SK-N-SH (cell line): Measurements from ENCODE around the gene NHS. TPM values are rescaled to one million over a fixed set of nuclear protein-coding genes. Genes with fewer than 3 reads are reported as not detected.

Source experiments
- CTCF ChIA-PET: fragments of 300-600, 350-600 bp; formaldehyde crosslinking; extraction: SDS; loops from one replicate; lab custom pipeline; 2021; lab: Yijun Ruan, JAX
- POLR2A ChIA-PET: fragments of 350-600 bp; sonication (Branson Sonifier 250); formaldehyde crosslinking; extraction: SDS; loops from one replicate; lab custom pipeline; 2020; ENCODE audit warnings: antibody characterized with exemption, inconsistent platforms; lab: Yijun Ruan, JAX
- DNase-seq: peaks from one replicate; pipeline ENCODE4 v3.0.0; 2012
- H2AFZ ChIP-seq: fragments of 200-600 bp; sonication (generic); 2 replicates; pipeline ENCODE4 v1.8.1; 2016; ENCODE audit warnings: antibody characterized with exemption, mild to moderate bottlenecking, low read depth
- H3F3A ChIP-seq: fragments of 200-600 bp; sonication (generic); replicated peaks from 2 replicates; pipeline ENCODE3; 2016; ENCODE audit warnings: antibody characterized with exemption, mild to moderate bottlenecking; ENCODE audit not compliant: insufficient read depth
- H3K27ac ChIP-seq, 2 experiments: fragments of 200-500 bp in 1 of 2; fragments of 200-600 bp in 1 of 2; sonication (Bioruptor generic) in 1 of 2; sonication (generic), shearing (Covaris generic) in 1 of 2; 2 replicates each; pipeline versions ENCODE4 v1.5.1 to v1.6.1; 2014 to 2016; ENCODE audit warnings: low read depth in 2 of 2, inconsistent platforms in 1 of 2, low read length in 1 of 2, mild to moderate bottlenecking in 1 of 2, mixed read lengths in 1 of 2
- H3K27me3 ChIP-seq: fragments of 200-600 bp; sonication (generic), shearing (Covaris generic); 2 replicates; pipeline ENCODE4 v1.6.1; 2016; ENCODE audit warnings: mixed run types; ENCODE audit not compliant: insufficient read depth
- H3K36me3 ChIP-seq, 2 experiments: fragments of 200-500 bp in 1 of 2; fragments of 200-600 bp in 1 of 2; sonication (Bioruptor generic) in 1 of 2; sonication (generic) in 1 of 2; replicated peaks in 1 of 2; 2 replicates each; pipeline versions ENCODE3 to v1.5.1; 2014 to 2016; ENCODE audit warnings: low read length in 1 of 2, mild to moderate bottlenecking in 1 of 2; ENCODE audit not compliant: insufficient read depth in 2 of 2, control insufficient read depth in 1 of 2
- H3K4me1 ChIP-seq, 2 experiments: fragments of 200-500 bp in 1 of 2; fragments of 200-600 bp in 1 of 2; sonication (Bioruptor generic) in 1 of 2; sonication (generic), shearing (Covaris generic) in 1 of 2; 2 replicates each; pipeline versions ENCODE4 v1.5.1 to v1.6.1; 2014 to 2016; ENCODE audit warnings: low read depth in 1 of 2, low read length in 1 of 2, mixed run types in 1 of 2; ENCODE audit not compliant: insufficient read depth in 2 of 2, control insufficient read depth in 1 of 2
- H3K4me2 ChIP-seq: fragments of 200-600 bp; sonication (generic), shearing (Covaris generic); 2 replicates; pipeline ENCODE4 v1.6.1; 2017; ENCODE audit warnings: mixed run types
- H3K4me3 ChIP-seq, 2 experiments: fragments of 200-500 bp in 1 of 2; fragments of 200-600 bp in 1 of 2; sonication (Bioruptor generic) in 1 of 2; sonication (generic), shearing (Covaris generic) in 1 of 2; 2 replicates each; pipeline versions ENCODE4 v1.5.1 to v1.8.1; 2014 to 2016; ENCODE audit warnings: low read depth in 2 of 2, inconsistent platforms in 1 of 2, low read length in 1 of 2, mild to moderate bottlenecking in 1 of 2, mixed read lengths in 1 of 2, moderate library complexity in 1 of 2
- H3K79me2 ChIP-seq: fragments of 200-600 bp; sonication (generic); 2 replicates; pipeline ENCODE4 v1.8.1; 2017; ENCODE audit warnings: mild to moderate bottlenecking; ENCODE audit not compliant: insufficient read depth
- H3K9ac ChIP-seq: fragments of 200-600 bp; sonication (generic); 2 replicates; pipeline ENCODE4 v1.6.1; 2017; ENCODE audit warnings: mixed run types
- H3K9me2 ChIP-seq: fragments of 200-600 bp; sonication (generic); 2 replicates; pipeline ENCODE4 v1.6.1; 2017; ENCODE audit warnings: mixed run types
- H3K9me3 ChIP-seq: fragments of 200-600 bp; sonication (generic); 2 replicates; pipeline ENCODE4 v1.6.1; 2017; ENCODE audit warnings: mixed run types, mild to moderate bottlenecking, moderate library complexity
- H4K20me1 ChIP-seq: fragments of 200-600 bp; sonication (generic); 2 replicates; pipeline ENCODE4 v1.6.1; 2017; ENCODE audit warnings: mild to moderate bottlenecking, mixed run types; ENCODE audit not compliant: insufficient read depth
- CHD2 ChIP-seq: fragments of 150-350 bp; IDR thresholded peaks from 2 replicates; pipeline ENCODE4 v1.6.1; 2018; ENCODE audit warnings: low read length; ENCODE audit not compliant: partially characterized antibody
- CTCF ChIP-seq: fragments of 200-600 bp; sonication (generic); IDR thresholded peaks from 2 replicates; pipeline ENCODE4 v1.6.1; 2017; ENCODE audit warnings: antibody characterized with exemption, mild to moderate bottlenecking, moderate library complexity
- ELF1 ChIP-seq: IDR thresholded peaks from 2 replicates; pipeline ENCODE4 v1.4.0; 2012
- EP300 ChIP-seq, 2 experiments: IDR thresholded peaks; 2 replicates each; pipeline versions ENCODE4 v1.4.0 to v1.6.1; 2012; ENCODE audit warnings: borderline replicate concordance in 1 of 2, low read depth in 1 of 2, low read length in 1 of 2
- EZH2phosphoT487 ChIP-seq: fragments of 200-600 bp; sonication (generic); IDR thresholded peaks from 2 replicates; pipeline ENCODE4 v1.6.1; 2017; ENCODE audit warnings: low read depth, mixed run types, mild to moderate bottlenecking, antibody characterized with exemption, moderate library complexity, borderline replicate concordance
- FOXM1 ChIP-seq: IDR thresholded peaks from 2 replicates; pipeline ENCODE4 v1.4.0; 2012; ENCODE audit warnings: low read depth, mild to moderate bottlenecking
- GABPA ChIP-seq: IDR thresholded peaks from 2 replicates; pipeline ENCODE4 v1.4.0; 2012; ENCODE audit warnings: low read depth, mild to moderate bottlenecking
- GATA2 ChIP-seq: sonication (generic); formaldehyde crosslinking; IDR thresholded peaks from 2 replicates; pipeline ENCODE4 v1.5.0; 2020; ENCODE audit warnings: mild to moderate bottlenecking, missing genetic modification reagents
- IRF3 ChIP-seq: fragments of 150-350 bp; IDR thresholded peaks from 2 replicates; pipeline ENCODE4 v1.6.1; 2016; ENCODE audit warnings: mild to moderate bottlenecking, low read depth, low read length
- JUND ChIP-seq: IDR thresholded peaks from 2 replicates; pipeline ENCODE4 v1.4.0; 2012
- MEF2A ChIP-seq: IDR thresholded peaks from 2 replicates; pipeline ENCODE4 v1.4.0; 2012; ENCODE audit warnings: low read depth, borderline replicate concordance
- MXI1 ChIP-seq: IDR thresholded peaks from 2 replicates; pipeline ENCODE4 v1.6.1; 2012; ENCODE audit warnings: mild to moderate bottlenecking, low read depth, low read length, improper control_type of control experiment
- NFIC ChIP-seq: IDR thresholded peaks from 2 replicates; pipeline ENCODE4 v1.4.0; 2012; ENCODE audit warnings: borderline replicate concordance
- NRF1 ChIP-seq: IDR thresholded peaks from 2 replicates; pipeline ENCODE4 v1.6.1; 2012; ENCODE audit warnings: low read depth, mild to moderate bottlenecking, low read length
- PBX3 ChIP-seq: IDR thresholded peaks from 2 replicates; pipeline ENCODE4; 2012
- POLR2AphosphoS5 ChIP-seq: IDR thresholded peaks from 2 replicates; pipeline ENCODE4 v1.6.1; 2012; ENCODE audit warnings: low read depth, low read length
- RAD21 ChIP-seq: IDR thresholded peaks from 2 replicates; pipeline ENCODE4 v1.6.1; 2012; ENCODE audit warnings: mild to moderate bottlenecking, low read length
- RCOR1 ChIP-seq: fragments of 150-350 bp; IDR thresholded peaks from 2 replicates; pipeline ENCODE4 v1.6.1; 2017; ENCODE audit warnings: antibody characterized with exemption, low read length
- RFX5 ChIP-seq: IDR thresholded peaks from 2 replicates; pipeline ENCODE4 v1.6.1; 2012; ENCODE audit warnings: mild to moderate bottlenecking, improper control_type of control experiment, low read length
- SIN3A ChIP-seq: IDR thresholded peaks from 2 replicates; pipeline ENCODE4 v1.6.1; 2012; ENCODE audit warnings: low read depth, mild to moderate bottlenecking, low read length, moderate library complexity, borderline replicate concordance
- TAF1 ChIP-seq: IDR thresholded peaks from 2 replicates; pipeline ENCODE4 v1.6.1; 2012; ENCODE audit warnings: low read depth, mild to moderate bottlenecking, low read length, moderate library complexity, borderline replicate concordance
- TCF12 ChIP-seq: IDR thresholded peaks from 2 replicates; pipeline ENCODE4 v1.4.0; 2012
- TEAD4 ChIP-seq: IDR thresholded peaks from 2 replicates; pipeline ENCODE4 v1.4.0; 2012; ENCODE audit warnings: mild to moderate bottlenecking, borderline replicate concordance; ENCODE audit not compliant: insufficient read depth
- USF1 ChIP-seq: IDR thresholded peaks from 2 replicates; pipeline ENCODE4 v1.4.0; 2012; ENCODE audit warnings: low read depth, borderline replicate concordance
- USF2 ChIP-seq: fragments of 150-350 bp; IDR thresholded peaks from 2 replicates; pipeline ENCODE4 v1.6.1; 2017; ENCODE audit warnings: antibody characterized with exemption, low read length, low read depth, borderline replicate concordance
- YY1 ChIP-seq: IDR thresholded peaks from 2 replicates; pipeline ENCODE4 v1.4.0; 2012; ENCODE audit warnings: low read depth, mild to moderate bottlenecking
- ZBTB33 ChIP-seq: IDR thresholded peaks from 2 replicates; pipeline ENCODE4 v1.4.0; 2012; ENCODE audit warnings: low read depth, borderline replicate concordance
- WGBS: methylation state at CpG from one replicate; pipeline ENCODE4 v1.1.6; 2017; ENCODE audit warnings: low lambda C conversion rate; 5-methylcytosine and 5-hydroxymethylcytosine counted together
- polyA plus RNA-seq, 3 experiments: library from polyadenylated mRNA; depleted of rRNA; stranded (reverse); fragments of >200 nt; gene quantifications; 2 replicates each; pipeline ENCODE4 v1.2.3, GENCODE V29; 2012

The NHS gene
- polyA plus RNA-seq, 1 of the 3 experiments (the other 2 are of a cell fraction) = 1.0 TPM

- no peak overlapping the region for H2AFZ ChIP-seq
- peak overlapping the region in 1 of 2 experiments; percentile 41; a peak in 2 of 4 replicates for H3K27ac ChIP-seq
- H3F3A ChIP-seq = no peaks in the 10 kb centered on the region
- ChIA-PET CTCF (no interaction called here), POLR2A (no interaction called here)
- no peaks in the 10 kb centered on the region; the same call in 1 of the 2 replicates for H3K79me2 ChIP-seq
- peaks cover 0 to 3% of the 10 kb centered on the region in 2 experiments for H3K36me3 ChIP-seq
- 0 out of 4 replicates have a peak, but pooled peaks cover 0 to 10% of the 10 kb centered on the region in 2 experiments for H3K4me1 ChIP-seq
- H3K9me2 ChIP-seq = no peaks in the 10 kb centered on the region
- no peak overlapping the region for H3K4me3 ChIP-seq
- H4K20me1 ChIP-seq = no peaks in the 10 kb centered on the region
- H3K27me3 ChIP-seq = no peaks in the 10 kb centered on the region
- H3K4me2 ChIP-seq = peak overlapping the region; percentile 52
- WGBS = 33% methylated on average over 5 of the region's 5 CpGs
- DNase-seq = no peak
- H3K9me3 ChIP-seq = no peaks in the 10 kb centered on the region
- H3K9ac ChIP-seq = no peak overlapping the region
- peak; percentile 87 for TF ChIP-seq JUND
- TF ChIP-seq USF1 = 0 out of 2 replicates have a peak, but pooled peaks have one; percentile 9
- peak; percentile 71 for TF ChIP-seq PBX3
- peak; percentile 85 for TF ChIP-seq TEAD4
- no peak for TF ChIP-seq USF2
- no peak for TF ChIP-seq GATA2 (CRISPR knock-in tag)
- no peak for TF ChIP-seq GABPA
- peak; percentile 86 for TF ChIP-seq TCF12
- no peak for TF ChIP-seq POLR2AphosphoS5
- peak in 1 of 2 experiments; percentile 89; a peak in 1 of 4 replicates for TF ChIP-seq EP300 (IDR thresholded peaks at IDR 0.05; ENCODE audit: borderline replicate concordance in 1 of 2, low read depth in 1 of 2, low read length in 1 of 2)
- TF ChIP-seq YY1 = no peak
- no peak for TF ChIP-seq IRF3
- TF ChIP-seq CHD2 = no peak
- TF ChIP-seq MXI1 = no peak
- TF ChIP-seq TAF1 = no peak
- TF ChIP-seq NRF1 = no peak
- TF ChIP-seq MEF2A = 0 out of 2 replicates have a peak, but pooled peaks have one; percentile 21
- TF ChIP-seq FOXM1 = no peak
- no peak for TF ChIP-seq SIN3A
- no peak for TF ChIP-seq ZBTB33
- TF ChIP-seq ELF1 = no peak
- TF ChIP-seq RCOR1 = no peak
- TF ChIP-seq RFX5 = no peak
- peak; percentile 63 for TF ChIP-seq NFIC
- no peak for TF ChIP-seq EZH2phosphoT487
- no peak for TF ChIP-seq RAD21
- no peak for TF ChIP-seq CTCF
Measured at GRCh38 chrX:17405225-17405969, 30.4 kb downstream of the NHS start.
